NCI-H1930 (cell line): ENCODE measurements around the gene KIF22.
"Not testable (repeated sequence)": the region's sequence is repeated elsewhere in the genome, so short reads cannot be mapped to it uniquely, and the experiment has no call there.

Experiments used
- DNase-seq, 2 experiments: peaks; one replicate each; lab custom pipeline; 2025; lab: John Stamatoyannopoulos, UW

The KIF22 gene

GRCh38 chr16:29766571-29766970 lies 24.0 kb upstream of the KIF22 start:
- DNase-seq: no peak

GRCh38 chr16:29767062-29767461 lies 23.5 kb upstream of the KIF22 start:
- no peak for DNase-seq

- DNase-seq: no peak
Observed at GRCh38 chr16:29769507-29769906, 21.0 kb upstream of the KIF22 start.

- DNase-seq: no peak
Observed at GRCh38 chr16:29770250-29770929, 20.2 kb upstream of the KIF22 start.

GRCh38 chr16:29772330-29772729 lies 18.2 kb upstream of the KIF22 start:
- not testable (repeated sequence) for DNase-seq

- DNase-seq: no peak
Observed at GRCh38 chr16:29774730-29775129, 15.8 kb upstream of the KIF22 start.

- no peak for DNase-seq
Observed at GRCh38 chr16:29775742-29776408, 14.7 kb upstream of the KIF22 start.

GRCh38 chr16:29777576-29778350 lies 12.8 kb upstream of the KIF22 start, which contains the start of gene ZG16:
TSS of gene ZG16 (plus strand) at chr16:29778256. CDS start at chr16:29779267, 1,011 bp downstream.
- DNase-seq: no peak

- DNase-seq: no peak
Observed at GRCh38 chr16:29779474-29779873, 11.1 kb upstream of the KIF22 start.

GRCh38 chr16:29783094-29783953 lies 7.2 kb upstream of the KIF22 start:
- not testable (repeated sequence) for DNase-seq

GRCh38 chr16:29784157-29784556 lies 6.4 kb upstream of the KIF22 start:
- DNase-seq: no peak

- DNase-seq: no peak
Observed at GRCh38 chr16:29784901-29785500, 5.5 kb upstream of the KIF22 start.

- not testable (repeated sequence) for DNase-seq
Observed at GRCh38 chr16:29787155-29787554, 3.4 kb upstream of the KIF22 start.

GRCh38 chr16:29789775-29790182 lies 772 bp upstream of the KIF22 start:
- DNase-seq: no peak

- no peak for DNase-seq
Observed at GRCh38 chr16:29790949-29791844, 646 bp downstream of the KIF22 start.

GRCh38 chr16:29791845-29792807 lies 1.6 kb downstream of the KIF22 start:
- no peak for DNase-seq

GRCh38 chr16:29793153-29793552 lies 2.6 kb downstream of the KIF22 start:
- DNase-seq: not testable (repeated sequence)

- DNase-seq: no peak
Observed at GRCh38 chr16:29794231-29794710, 3.7 kb downstream of the KIF22 start.

- DNase-seq: no peak
Observed at GRCh38 chr16:29802416-29802935, 11.9 kb downstream of the KIF22 start.
